ENCODE results near the gene SYTL3. TPM values are rescaled to one million over a fixed set of nuclear protein-coding genes. Genes with fewer than 3 reads are reported as not detected.

SYTL3 gene
- total and polyA plus RNA-seq, 9 of the 15 experiments (the other 6 are each of a cell fraction or from before 2014, with no cell fraction given), result 0.04 to 0.46 (median 0.17) TPM; not detected in 1

GRCh38 chr6:158754738-158755137 lies 104.9 kb downstream of the SYTL3 start (continued):
- TF ChIP-seq TFAP4 (CRISPR knock-in tag; IDR thresholded peaks at IDR 0.05; ENCODE audit: borderline replicate concordance) (peak; percentile 55; the same call in 1 of the 2 replicates), TEAD4 (IDR thresholded peaks at IDR 0.05; ENCODE audit: low read length) (peak; percentile 36; the same call in 1 of the 2 replicates), TEAD4 (CRISPR knock-in tag; IDR thresholded peaks at IDR 0.05; ENCODE audit: borderline replicate concordance) (no peak), HEY1 (CRISPR knock-in tag; IDR thresholded peaks at IDR 0.05; ENCODE audit: borderline replicate concordance) (no peak), RCOR1 (IDR thresholded peaks at IDR 0.05; ENCODE audit: borderline replicate concordance in 1 of 2, low read depth in 2 of 2, low read length in 2 of 2) (0 out of 4 replicates have a peak, but pooled peaks of 1 of the 2 experiments have one; percentile 45), PREB (CRISPR knock-in tag; IDR thresholded peaks at IDR 0.05) (no peak), ARID1B (IDR thresholded peaks at IDR 0.05) (peak; percentile 28; the same call in 1 of the 2 replicates), ELF2 (CRISPR knock-in tag; IDR thresholded peaks at IDR 0.05) (no peak), ZBTB40 (IDR thresholded peaks at IDR 0.05) (no peak), ZBTB40 (CRISPR knock-in tag; IDR thresholded peaks at IDR 0.05) (no peak), DMBX1 (CRISPR knock-in tag; IDR thresholded peaks at IDR 0.05; ENCODE audit: borderline replicate concordance) (no peak), CBFA2T2 (conservative IDR thresholded peaks at IDR 0.05) (peak; percentile 66), HNRNPH1 (optimal IDR thresholded peaks at IDR 0.05; ENCODE audit: low read depth, low read length) (no peak), GMEB1 (CRISPR knock-in tag; IDR thresholded peaks at IDR 0.05) (no peak)

Data from K562 (cell line).